Astrocyte (in vitro differentiated cells and primary cell): ENCODE measurements around the gene NFKB1. TPM values are rescaled to one million over a fixed set of nuclear protein-coding genes. Genes with fewer than 3 reads are reported as not detected.

Source experiments
- DNase-seq: peaks from one replicate; pipeline ENCODE4 v3.0.0-alpha.2; 2010; ENCODE audit warnings: low read depth
- FAIRE-seq: peaks from 2 replicates; lab custom pipeline; 2011; peaks lifted over from hg19 to GRCh38; lab: Jason Lieb, UNC
- H2AFZ ChIP-seq: 2 replicates; pipeline ENCODE4 v1.6.0; 2012; ENCODE audit warnings: low read depth, low read length, inconsistent platforms
- H3K27ac ChIP-seq: 2 replicates; pipeline ENCODE4 v1.5.1; 2011; ENCODE audit warnings: low read depth, low read length, inconsistent platforms
- H3K27me3 ChIP-seq: 2 replicates; pipeline ENCODE4 v1.6.0; 2011; ENCODE audit warnings: low read length, inconsistent platforms; ENCODE audit not compliant: insufficient read depth
- H3K36me3 ChIP-seq: 2 replicates; pipeline ENCODE4 v1.5.1; 2011; ENCODE audit warnings: low read length, inconsistent platforms; ENCODE audit not compliant: insufficient read depth
- H3K4me1 ChIP-seq: 2 replicates; pipeline ENCODE4 v1.5.1; 2011; ENCODE audit warnings: low read length, inconsistent platforms; ENCODE audit not compliant: insufficient read depth
- H3K4me2 ChIP-seq: 2 replicates; pipeline ENCODE4 v1.6.0; 2012; ENCODE audit warnings: low read length, inconsistent platforms
- H3K4me3 ChIP-seq: 2 replicates; pipeline ENCODE4 v1.5.1; 2011; ENCODE audit warnings: low read depth, mild to moderate bottlenecking, low read length, inconsistent platforms; ENCODE audit not compliant: insufficient read depth
- H3K79me2 ChIP-seq: 2 replicates; pipeline ENCODE4 v1.6.0; 2012; ENCODE audit warnings: mild to moderate bottlenecking, low read length, inconsistent platforms; ENCODE audit not compliant: insufficient read depth
- H3K9ac ChIP-seq: 2 replicates; pipeline ENCODE4 v1.6.0; 2012; ENCODE audit warnings: mild to moderate bottlenecking, low read length, inconsistent platforms
- H3K9me3 ChIP-seq: 2 replicates; pipeline ENCODE4 v1.5.1; 2012; ENCODE audit warnings: low read depth, mild to moderate bottlenecking, low read length, inconsistent platforms; ENCODE audit not compliant: insufficient read depth
- H4K20me1 ChIP-seq: 2 replicates; pipeline ENCODE4 v1.6.0; 2012; ENCODE audit warnings: low read length, inconsistent platforms; ENCODE audit not compliant: insufficient read depth
- H3K27ac Mint-ChIP-seq: one replicate; pipeline ENCODE4 v1.8.0; 2021; ENCODE audit warnings: mild to moderate bottlenecking, mixed read lengths; ENCODE audit not compliant: unreplicated experiment
- H3K27me3 Mint-ChIP-seq: one replicate; pipeline ENCODE4 v1.8.0; 2021; ENCODE audit warnings: low read depth, mixed read lengths; ENCODE audit not compliant: unreplicated experiment
- H3K36me3 Mint-ChIP-seq: one replicate; pipeline ENCODE4 v1.8.0; 2021; ENCODE audit warnings: low read depth, mixed read lengths; ENCODE audit not compliant: unreplicated experiment
- H3K4me1 Mint-ChIP-seq: one replicate; pipeline ENCODE4 v1.8.0; 2021; ENCODE audit warnings: low read depth, mixed read lengths; ENCODE audit not compliant: unreplicated experiment
- H3K4me3 Mint-ChIP-seq: one replicate; pipeline ENCODE4 v1.8.0; 2021; ENCODE audit warnings: mild to moderate bottlenecking, moderate library complexity, mixed read lengths; ENCODE audit not compliant: unreplicated experiment
- H3K9me3 Mint-ChIP-seq: one replicate; pipeline ENCODE4 v1.8.0; 2021; ENCODE audit warnings: mild to moderate bottlenecking, mixed read lengths; ENCODE audit not compliant: unreplicated experiment
- CTCF ChIP-seq: IDR thresholded peaks from 2 replicates; pipeline ENCODE4 v1.5.1; 2011; ENCODE audit warnings: low read depth, mild to moderate bottlenecking, inconsistent platforms, low read length, moderate library complexity; ENCODE audit not compliant: insufficient read depth
- EZH2 ChIP-seq: IDR thresholded peaks from 2 replicates; pipeline ENCODE4 v1.6.1; 2012; ENCODE audit warnings: mild to moderate bottlenecking, low read length, inconsistent platforms; ENCODE audit not compliant: insufficient read depth
- total RNA-seq: library from RNA; stranded (reverse); gene quantifications from 2 replicates; pipeline ENCODE4 v1.2.1, GENCODE V29; 2021

NFKB1 gene
- total RNA-seq, 1 donor from 2014 or later = 19.9 TPM

GRCh38 chr4:102620697-102621497, 119.7 kb downstream of the NFKB1 start:
- H4K20me1 ChIP-seq = no peaks in the 10 kb centered on the region
- H3K27me3 Mint-ChIP-seq = no peaks in the 10 kb centered on the region
- peak; percentile 17 for FAIRE-seq
- no peaks in the 10 kb centered on the region for H3K9me3 ChIP-seq
- H3K27me3 ChIP-seq = no peaks in the 10 kb centered on the region
- H3K4me1 ChIP-seq = peaks cover 20% of the 10 kb centered on the region
- H3K27ac Mint-ChIP-seq = peak overlapping the region; percentile 89
- H3K36me3 ChIP-seq = no peaks in the 10 kb centered on the region
- H3K4me3 Mint-ChIP-seq = peak overlapping the region; percentile 74
- TF ChIP-seq CTCF = peak; percentile 73
- no peak for TF ChIP-seq EZH2
- H3K27ac ChIP-seq = peak overlapping the region; percentile 71
- peak overlapping the region; percentile 14 for H3K4me3 ChIP-seq
- H2AFZ ChIP-seq = no peak overlapping the region
- DNase-seq = peak; percentile 85
- peak overlapping the region; percentile 74 for H3K4me2 ChIP-seq
- no peaks in the 10 kb centered on the region for H3K9me3 Mint-ChIP-seq
- peak overlapping the region; percentile 60 for H3K9ac ChIP-seq
- peaks cover 32% of the 10 kb centered on the region for H3K4me1 Mint-ChIP-seq
- no peaks in the 10 kb centered on the region for H3K79me2 ChIP-seq
- peaks cover 9% of the 10 kb centered on the region for H3K36me3 Mint-ChIP-seq

GRCh38 chr4:102623622-102624021, 122.5 kb downstream of the NFKB1 start:
- no peaks in the 10 kb centered on the region for H3K36me3 ChIP-seq
- no peaks in the 10 kb centered on the region for H3K27me3 ChIP-seq
- H3K9ac ChIP-seq = no peak overlapping the region
- FAIRE-seq = no peak
- Mint-ChIP-seq H3K36me3 (no peaks in the 10 kb centered on the region), H3K4me3 (no peak overlapping the region), H3K27me3 (no peaks in the 10 kb centered on the region), H3K4me1 (peaks cover 50% of the 10 kb centered on the region), H3K27ac (no peak overlapping the region), H3K9me3 (no peaks in the 10 kb centered on the region)
- H4K20me1 ChIP-seq = no peaks in the 10 kb centered on the region
- TF ChIP-seq CTCF = peak; percentile 29
- TF ChIP-seq EZH2 = no peak
- H3K4me3 ChIP-seq = no peak overlapping the region
- H3K4me1 ChIP-seq = peaks cover 36% of the 10 kb centered on the region
- no peaks in the 10 kb centered on the region for H3K79me2 ChIP-seq
- no peak overlapping the region for H3K27ac ChIP-seq
- no peak overlapping the region for H3K4me2 ChIP-seq
- no peaks in the 10 kb centered on the region for H3K9me3 ChIP-seq
- H2AFZ ChIP-seq = peak overlapping the region; percentile 49
- peak; percentile 61 for DNase-seq

GRCh38 chr4:102624505-102624904, 123.3 kb downstream of the NFKB1 start:
- no peaks in the 10 kb centered on the region for H3K27me3 Mint-ChIP-seq
- H3K4me1 Mint-ChIP-seq = peaks cover 56% of the 10 kb centered on the region
- no peak for DNase-seq

More at GRCh38 chr4:102624505-102624904, 123.3 kb downstream of the NFKB1 start:
- Histone ChIP-seq H3K79me2 (no peaks in the 10 kb centered on the region), H3K9me3 (no peaks in the 10 kb centered on the region), H3K27me3 (no peaks in the 10 kb centered on the region), H3K4me1 (peaks cover 36% of the 10 kb centered on the region), H4K20me1 (no peaks in the 10 kb centered on the region), H3K4me3 (no peak overlapping the region), H3K36me3 (no peaks in the 10 kb centered on the region), H3K4me2 (no peak overlapping the region), H3K9ac (no peak overlapping the region), H2AFZ (no peak overlapping the region), H3K27ac (no peak overlapping the region)
- FAIRE-seq = no peak
- Mint-ChIP-seq H3K4me3 (no peak overlapping the region), H3K9me3 (no peaks in the 10 kb centered on the region), H3K27ac (no peak overlapping the region), H3K36me3 (no peaks in the 10 kb centered on the region)
- TF ChIP-seq EZH2 (no peak), CTCF (no peak)
